Activated CD4-positive, CD25-positive, alpha-beta regulatory T cell (primary cell): ENCODE data around the gene ALDH8A1.

ENCODE experiments used
- DNase-seq, 4 experiments: peaks; one replicate each; lab custom pipeline; 2025; lab: John Stamatoyannopoulos, UW

The ALDH8A1 gene

DNA sequence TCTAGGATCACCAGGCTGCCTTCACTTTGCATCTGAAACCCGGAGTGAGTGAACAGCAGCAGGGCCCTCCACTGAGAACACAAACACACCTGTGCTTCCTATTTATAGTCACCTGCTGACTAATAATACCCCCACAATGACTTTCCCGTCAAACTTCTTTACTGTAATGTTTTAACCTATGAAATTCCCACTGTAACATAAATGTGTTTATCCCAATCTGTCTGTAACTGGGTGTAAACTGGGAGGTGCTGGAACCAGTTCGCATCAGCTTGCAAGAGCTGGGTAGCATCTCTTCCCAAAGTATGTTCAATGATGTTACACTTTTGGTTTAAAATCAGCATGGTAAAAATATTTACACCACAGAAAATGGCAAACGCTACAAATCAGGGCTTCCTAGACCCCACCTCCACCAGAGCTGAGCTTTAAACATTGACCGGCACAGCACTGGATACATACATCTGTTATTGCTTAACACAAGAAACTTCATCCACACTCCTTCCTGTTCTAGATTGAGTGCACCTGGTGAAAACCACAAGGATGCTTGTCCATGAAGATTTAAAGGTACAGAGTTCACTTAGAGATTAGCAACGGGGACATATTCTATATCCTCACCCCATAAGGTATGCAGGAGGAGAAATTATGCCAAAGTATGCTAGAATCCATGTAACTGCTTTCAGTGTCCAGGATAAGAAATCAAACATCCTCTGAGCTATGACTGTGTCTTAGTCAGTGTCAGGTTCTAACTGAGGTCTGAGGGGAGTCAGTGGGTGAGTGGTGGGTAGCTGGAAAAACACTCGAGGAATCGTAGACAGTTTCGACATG is 79.0 kb downstream of the ALDH8A1 start:
- DNase-seq: no peak

DNA sequence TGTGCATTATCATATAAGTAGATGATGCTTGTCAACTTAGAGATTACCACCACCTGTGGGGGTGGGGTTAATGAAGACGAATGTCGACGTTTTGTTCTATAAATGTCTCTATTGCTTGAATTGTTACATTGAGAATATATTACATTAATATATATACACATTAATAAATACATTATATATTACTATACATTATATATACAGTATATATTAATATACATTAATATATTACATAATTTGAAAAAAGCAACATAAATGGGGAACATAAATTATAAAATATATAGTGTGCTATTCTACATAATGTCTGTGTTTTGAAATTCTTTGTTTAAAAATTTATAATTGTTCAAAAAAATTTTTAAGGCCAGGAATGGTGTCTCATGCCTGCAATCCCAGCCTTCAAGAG is 81.1 kb downstream of the ALDH8A1 start:
- no peak for DNase-seq
